Stimulated activated CD4-positive, alpha-beta T cell treated with anti-CD3 and anti-CD28 coated beads, Interleukin-4, amount 100 ng/mL, for 48 hours (primary cell): ENCODE measurements around the gene CHN2.

ENCODE experiments used
- DNase-seq, 2 donors: peaks; one replicate each; pipeline ENCODE4 v3.0.0-alpha.2; 2020; ENCODE audit warnings: low read depth in 2 of 2

Gene CHN2

DNA sequence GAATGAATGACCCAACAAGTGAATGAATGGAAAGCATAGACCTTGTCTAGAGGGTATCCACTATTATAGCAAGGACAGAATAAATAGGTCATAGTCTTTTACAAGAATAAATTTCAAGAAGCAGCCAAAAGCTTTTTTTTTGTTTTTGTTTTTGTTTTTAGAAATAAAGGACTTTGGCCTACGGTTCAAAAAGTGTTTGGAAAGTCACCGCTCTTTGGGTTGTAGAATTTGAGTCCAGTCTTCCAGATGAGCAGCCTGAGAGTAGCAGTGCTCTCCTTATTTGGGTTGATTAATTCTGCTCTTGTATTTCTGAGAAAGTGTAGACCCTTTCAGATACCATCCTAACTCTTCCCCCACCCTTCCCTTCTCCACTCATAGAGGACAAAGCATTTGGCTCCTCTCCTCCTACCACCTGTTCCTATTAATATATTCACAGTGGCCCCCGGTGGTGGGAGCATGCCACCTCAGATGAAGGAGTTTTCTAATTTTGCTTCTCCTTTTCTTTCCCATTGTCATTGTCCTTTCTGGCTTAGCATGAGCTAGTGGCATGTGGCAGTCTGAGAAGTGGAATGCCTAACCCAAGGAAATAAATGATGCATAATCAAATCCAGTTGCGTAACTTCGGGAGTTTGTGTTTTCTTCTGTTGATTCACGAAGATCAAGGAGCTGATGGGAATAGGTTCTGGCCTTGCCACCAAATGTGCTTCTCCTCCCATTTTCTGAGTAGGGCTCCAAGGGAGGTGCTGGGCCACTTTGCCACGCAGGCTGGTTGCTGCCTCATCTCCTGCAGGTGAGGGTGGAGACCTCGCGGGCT, 114.7 kb downstream of the CHN2 start:
- DNase-seq = no peak

DNA sequence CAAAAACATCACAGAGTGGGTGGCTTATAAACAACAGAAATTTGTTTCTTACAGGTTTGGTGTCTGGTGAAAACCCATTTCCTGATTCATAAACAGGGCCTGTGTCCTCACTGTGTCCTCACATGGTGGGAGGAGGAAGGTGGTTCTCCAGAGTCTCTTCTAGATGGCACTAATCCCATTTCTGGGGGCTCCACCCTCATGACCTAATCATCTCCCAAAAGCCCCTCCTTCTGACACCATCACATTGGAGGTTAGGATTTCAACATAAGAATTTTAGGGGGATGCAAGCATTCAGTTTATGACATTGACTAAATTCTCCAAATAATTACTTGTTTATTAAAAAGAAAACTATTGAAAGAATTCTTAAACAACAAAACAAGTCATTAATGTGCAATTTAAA, 116.0 kb downstream of the CHN2 start:
- DNase-seq = no peak

- DNase-seq = no peak
These were observed 116.7 kb downstream of the CHN2 start for GRCh38 chr7:29311314-29311713.

DNA sequence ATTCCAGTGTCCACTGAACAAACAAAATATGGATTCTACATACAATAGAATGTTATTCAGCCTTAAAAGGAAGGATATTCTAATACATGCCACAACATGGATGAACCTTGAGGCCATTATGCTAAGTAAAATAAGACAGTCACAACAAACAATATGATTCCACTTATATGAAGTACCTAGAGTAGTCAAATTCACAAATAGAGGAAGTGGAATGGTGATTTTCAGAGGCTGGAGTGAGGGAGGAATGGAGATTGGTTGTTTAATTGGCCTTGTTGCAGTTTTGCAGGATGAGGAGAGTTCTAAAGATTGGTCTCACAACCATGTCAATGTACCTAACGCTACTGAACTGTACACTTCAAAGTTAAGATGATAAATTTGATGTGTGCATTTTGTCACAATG, 119.6 kb downstream of the CHN2 start:
- no peak for DNase-seq

DNA sequence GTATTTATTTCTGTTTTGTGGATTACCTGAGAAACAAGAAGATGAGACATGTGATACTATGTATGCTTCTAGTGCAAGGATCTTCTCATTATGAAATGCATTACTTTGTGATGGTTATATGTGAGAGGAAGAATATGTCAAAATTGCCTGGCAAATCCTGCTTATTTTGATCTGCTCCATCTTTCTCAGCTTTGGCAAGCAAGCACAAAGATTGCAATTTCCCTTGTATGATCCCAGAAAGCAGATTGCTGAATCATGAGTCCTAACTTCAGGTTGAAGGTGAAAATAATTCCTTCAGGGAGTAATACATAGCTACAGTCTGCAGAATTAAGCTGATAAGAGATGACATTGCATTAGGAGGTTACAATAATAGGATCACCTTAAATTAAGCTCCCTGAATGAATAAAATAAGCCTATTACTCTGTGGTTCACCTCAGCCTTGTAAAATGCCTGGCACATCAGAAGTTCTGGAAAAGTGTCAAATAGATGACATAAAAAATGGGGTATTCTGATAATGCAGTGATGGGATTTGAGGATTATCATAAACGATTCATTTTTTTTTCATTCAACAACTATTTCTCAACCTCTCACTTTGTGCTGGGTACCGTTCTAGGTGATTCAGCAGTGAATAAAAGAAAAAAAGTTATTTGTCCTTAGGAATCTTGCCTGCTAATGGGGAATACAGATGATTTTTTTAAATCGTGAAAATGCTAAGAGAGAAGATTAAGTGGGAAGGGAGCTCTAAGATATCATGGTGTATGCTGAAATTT, 120.7 kb downstream of the CHN2 start:
- DNase-seq = no peak

DNA sequence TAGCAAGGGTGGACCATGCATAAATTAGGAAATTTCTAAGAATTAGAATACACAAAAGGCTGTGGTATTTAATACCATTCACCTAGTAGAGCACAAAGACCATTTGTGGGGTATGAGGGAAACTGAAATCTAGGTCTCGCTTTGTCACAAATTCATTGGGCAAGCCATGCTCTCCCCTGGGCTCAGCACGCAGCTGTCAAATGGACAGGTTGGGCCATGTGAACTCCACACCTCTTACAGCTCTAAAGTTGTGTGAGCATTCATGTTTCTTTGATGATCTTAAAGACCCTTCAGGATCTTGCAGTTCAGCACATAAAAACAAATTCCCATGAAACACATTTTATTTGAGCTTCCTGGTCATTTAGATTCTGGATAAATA, 121.3 kb downstream of the CHN2 start:
- no peak for DNase-seq

GRCh38 chr7:29316926-29317325, 122.4 kb downstream of the CHN2 start:
- no peak for DNase-seq

- DNase-seq = no peak
These were observed 124.5 kb downstream of the CHN2 start for GRCh38 chr7:29318853-29319718.

DNA sequence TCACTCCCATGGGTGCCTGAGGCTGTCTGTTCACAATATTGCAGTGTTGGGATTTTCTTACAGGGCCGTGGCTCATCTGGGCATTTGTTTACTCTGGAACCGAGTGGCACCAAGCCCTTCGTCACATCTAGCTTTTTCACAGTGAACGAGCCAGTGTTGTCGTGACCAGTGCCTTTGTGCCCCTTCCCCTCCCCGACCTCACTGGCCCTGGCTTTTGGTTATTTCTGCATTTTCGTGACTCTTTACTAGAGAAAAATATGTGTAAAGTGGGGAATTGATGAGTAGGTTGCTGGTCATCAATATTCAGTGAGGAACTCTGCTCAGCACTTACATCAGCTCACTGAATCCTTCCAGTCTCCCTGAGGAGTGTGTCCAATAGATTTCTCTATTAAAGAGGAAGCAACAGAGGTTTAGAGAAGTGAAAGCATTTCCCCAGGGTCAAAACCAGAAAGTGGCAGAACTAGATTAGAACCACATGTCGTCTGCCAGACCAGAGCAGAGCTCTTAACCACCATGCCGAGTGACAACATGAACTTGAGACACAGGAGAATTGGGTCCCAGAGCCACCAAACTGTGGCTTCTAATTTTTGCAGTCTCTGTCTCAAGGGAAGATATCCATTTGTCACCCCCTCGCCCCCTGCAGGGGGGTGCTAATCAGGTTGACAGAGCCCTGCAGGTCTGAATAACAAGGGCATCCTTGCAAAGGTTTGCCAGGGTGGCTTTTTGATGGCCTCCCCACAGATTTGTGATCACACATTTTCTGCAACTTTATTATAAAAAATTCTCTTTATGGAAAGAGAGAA, 125.3 kb downstream of the CHN2 start:
- DNase-seq = no peak

- DNase-seq = no peak
These were observed 126.0 kb downstream of the CHN2 start for GRCh38 chr7:29320577-29320976.

DNA sequence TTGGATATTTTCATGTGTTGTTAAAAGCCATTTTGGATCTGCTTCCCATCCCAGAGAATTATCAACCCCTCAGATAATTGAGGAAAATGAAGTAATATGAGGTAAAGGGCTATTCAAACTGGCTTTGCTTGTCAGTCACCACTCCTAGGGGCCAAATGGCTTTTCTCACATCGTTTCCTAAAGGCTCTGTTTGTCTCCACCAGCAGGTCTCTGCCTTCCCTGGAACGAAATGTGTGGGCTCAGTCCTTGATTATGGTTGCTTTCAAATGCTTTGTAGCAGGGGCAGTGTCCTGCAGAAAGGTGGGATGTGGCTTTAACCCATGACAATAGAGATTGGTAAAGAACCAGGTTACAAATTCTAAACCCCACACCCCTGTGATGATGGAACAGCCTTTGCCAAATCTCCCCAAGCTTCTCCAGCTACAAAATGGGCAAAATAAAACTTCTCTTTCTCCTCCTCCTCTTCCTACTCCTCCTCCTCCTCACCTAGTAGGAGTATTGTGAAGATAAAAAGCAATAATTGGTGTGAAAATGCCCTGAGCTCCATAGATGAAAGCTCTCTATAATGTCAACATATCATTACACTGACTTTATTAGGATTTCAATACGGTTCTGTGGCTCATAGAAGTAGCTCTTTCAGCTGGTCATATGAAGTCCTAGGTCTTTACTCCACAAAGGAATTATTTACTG, 127.6 kb downstream of the CHN2 start:
- DNase-seq = no peak

DNA sequence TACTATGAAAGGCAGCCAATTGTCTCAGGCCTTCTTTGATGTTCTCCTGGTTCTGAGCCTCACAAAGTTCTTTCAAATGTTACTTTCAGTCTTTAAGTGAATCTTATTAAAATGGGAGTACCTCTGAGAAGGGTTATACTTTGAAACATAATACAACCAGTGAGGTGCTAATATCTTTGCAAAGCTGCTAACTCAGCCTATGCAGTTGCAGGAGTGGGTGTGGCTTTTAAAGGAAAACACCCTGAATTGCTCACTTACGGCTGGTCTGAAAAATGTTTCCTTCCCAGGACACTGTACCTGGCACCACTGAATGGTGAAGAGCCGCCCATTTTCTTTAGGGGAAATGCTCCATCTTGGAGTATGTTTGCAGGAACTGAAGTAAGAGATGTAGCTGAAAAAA, 130.9 kb downstream of the CHN2 start:
- no peak for DNase-seq

DNA sequence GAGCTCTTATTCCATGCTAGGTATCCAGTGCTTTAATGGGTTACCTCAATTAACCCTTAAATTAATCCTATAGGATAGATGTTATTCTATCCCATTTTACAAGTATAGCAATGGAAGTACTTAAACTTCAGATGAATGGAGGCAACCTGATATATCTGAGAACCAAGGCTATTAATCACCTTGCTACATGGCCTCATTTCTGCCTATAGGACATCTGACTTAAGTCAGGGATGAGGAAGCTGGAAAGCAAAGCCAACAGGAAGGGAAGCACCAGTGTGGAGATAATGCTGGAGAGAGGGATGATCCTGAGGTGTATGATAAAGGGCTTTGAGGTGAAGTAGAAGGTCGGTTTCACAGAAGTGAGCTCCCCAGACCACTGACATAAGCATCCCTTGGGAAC, 132.3 kb downstream of the CHN2 start:
- no peak for DNase-seq

DNA sequence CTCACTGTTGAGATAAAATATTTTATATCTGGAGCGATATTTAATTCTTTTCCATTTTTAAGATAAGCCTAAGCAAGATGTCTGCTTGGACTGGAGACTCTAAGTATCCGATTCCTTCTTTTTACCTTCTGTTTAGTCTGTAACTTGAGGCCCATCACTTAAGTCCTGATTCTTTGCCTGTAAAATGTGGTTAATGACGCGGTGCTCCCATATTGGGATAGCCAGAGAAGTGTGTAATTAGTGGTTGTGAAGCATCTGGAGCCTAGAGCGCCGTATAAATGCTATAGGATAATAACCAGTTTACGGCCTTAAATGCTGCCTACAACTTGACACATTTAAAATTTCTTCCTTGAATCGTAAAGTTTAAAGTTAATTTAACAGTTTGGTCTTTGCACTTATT, 132.9 kb downstream of the CHN2 start:
- no peak for DNase-seq

DNA sequence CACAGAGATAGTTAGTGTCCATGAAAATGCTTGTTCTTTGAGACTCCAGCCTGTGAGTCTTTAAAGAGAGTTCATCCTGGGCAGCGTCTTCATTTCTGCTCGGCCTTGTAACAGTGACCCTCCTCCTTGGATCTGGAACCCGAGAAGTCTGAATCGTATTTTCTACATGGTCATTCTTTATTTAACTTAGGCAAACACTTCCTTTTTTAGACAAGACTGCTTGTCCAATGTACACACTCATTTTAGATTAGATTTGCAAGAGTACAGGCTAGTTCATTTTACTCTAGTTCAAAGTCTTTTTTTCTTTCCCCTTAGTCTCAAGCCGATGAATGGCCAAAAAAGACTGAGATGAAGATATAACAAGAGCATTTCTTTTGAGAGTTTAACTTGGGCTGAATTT, 133.5 kb downstream of the CHN2 start:
- DNase-seq = no peak

- no peak for DNase-seq
These were observed 134.2 kb downstream of the CHN2 start for GRCh38 chr7:29328811-29329210.

DNA sequence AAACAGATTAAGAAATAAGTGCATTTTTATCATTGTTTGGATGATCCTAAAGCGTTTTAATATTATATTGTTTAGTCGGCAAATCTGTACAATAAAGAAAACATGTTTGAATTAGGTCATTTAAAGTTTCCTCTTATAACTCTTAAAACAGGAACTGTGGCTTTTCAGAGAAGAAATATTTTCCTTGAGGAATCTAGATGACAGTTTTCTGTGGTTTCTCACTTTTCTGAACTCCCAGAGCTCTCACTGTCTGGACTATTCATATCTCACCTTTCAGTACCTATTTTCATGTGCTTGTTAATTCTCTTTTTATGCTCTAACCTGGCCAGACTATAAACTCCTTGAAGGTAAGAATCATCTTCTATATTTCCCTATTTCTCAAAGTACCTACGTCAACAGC, 135.1 kb downstream of the CHN2 start:
- DNase-seq = no peak

DNA sequence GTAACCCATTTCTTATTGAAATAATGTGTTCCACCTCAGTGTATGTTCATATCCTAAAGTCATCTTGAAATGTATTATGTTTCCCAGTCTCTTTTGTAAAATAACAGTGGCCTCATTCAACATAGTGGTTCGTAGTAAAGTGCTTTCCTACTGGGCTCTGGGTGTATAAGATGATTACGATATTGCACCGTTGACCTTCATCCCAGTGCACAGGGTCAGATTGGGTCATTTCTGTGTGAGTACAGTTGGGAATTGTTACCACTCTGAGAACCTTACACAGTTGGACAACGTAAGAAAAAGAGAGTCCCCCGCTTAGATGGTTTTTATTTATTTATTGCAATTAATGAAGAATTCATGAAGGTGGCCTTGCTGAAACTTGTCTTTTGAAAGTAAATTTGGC, 135.6 kb downstream of the CHN2 start:
- DNase-seq = no peak

DNA sequence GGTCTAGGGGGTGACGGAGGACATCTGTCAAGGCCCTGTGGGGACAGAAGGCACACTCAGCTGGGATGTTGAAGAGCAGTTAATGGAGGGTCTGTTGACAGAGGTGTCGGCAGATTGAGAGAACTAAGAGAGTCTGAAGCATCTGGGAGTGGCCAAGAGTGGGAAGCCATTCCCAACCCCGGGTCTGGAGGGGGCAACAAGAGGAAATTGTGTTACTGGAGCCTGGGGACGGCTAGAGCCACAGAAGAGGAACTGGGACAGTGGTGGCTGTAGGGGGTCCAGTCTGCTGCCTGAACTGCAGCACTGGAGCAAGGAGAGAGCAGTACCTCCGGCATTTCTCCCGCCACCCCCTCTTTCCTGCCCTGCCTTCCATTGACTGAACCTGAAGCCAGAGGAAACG, 136.6 kb downstream of the CHN2 start:
- DNase-seq = no peak

- no peak for DNase-seq
These were observed 137.7 kb downstream of the CHN2 start for GRCh38 chr7:29332042-29332811.
